Medulla oblongata (tissue), 1 donor: ENCODE results near the gene VWA5B2.

ENCODE experiments used
- DNase-seq: peaks from one replicate; pipeline ENCODE4 v3.0.0-alpha.2; 2015; ENCODE audit errors: extremely low spot score

VWA5B2 gene

DNA sequence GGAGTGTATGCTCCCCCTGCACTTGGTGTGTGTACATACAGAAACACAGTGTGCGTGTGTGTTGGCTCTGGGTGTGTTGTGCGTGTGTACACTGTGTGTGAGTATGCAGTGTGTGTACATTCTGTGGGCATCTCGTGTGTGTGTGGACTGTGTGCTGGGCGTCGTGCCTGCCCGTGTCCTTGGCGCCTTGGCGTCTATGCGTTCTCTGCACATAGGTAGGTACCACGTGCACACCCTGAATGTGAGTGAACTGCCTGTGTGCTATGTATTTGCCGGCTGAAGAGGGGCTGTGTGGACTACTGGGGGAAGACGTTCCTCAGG lies 46.0 kb downstream of the VWA5B2 start:
- no peak for DNase-seq

DNA sequence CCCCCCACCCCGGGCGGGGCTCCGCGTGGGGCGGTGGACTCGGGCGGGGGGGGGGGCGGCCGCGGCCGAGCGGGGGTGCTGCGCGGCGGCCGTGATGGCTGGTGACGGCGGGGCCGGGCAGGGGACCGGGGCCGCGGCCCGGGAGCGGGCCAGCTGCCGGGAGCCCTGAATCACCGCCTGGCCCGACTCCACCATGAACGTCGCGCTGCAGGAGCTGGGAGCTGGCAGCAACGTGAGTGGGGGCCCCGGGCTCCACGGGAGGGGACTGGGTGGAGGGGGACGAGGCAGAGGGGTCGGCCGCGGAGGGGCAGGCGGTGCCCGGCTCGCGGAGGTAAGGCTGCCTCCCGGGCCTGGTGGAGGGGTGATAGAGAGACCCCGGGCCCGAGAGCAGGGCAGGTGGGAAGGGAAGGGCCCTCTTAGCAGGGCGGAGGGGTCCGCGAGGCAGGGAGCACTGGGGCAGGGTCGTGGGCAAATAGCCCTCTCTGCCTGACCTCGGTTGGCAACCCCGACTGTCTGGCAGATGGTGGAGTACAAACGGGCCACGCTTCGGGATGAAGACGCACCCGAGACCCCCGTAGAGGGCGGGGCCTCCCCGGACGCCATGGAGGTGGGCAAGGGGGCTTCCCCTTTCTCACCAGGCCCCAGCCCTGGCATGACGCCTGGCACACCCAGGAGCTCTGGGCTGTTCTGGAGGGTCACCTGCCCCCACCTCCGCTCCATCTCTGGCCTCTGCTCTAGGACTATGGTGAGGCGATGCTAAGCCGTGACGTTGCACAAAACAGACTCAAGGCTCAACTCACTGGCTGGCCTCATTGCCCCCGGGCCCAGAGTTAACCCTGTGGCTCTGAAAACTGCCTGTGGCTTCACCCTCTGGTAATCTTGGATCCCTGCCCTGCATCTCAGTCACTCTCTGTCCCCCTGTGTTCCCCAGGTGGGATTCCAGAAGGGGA lies 46.9 kb downstream of the VWA5B2 start, which contains the start of gene ECE2:
TSS of gene ECE2 (plus strand) at position 62 of the 950 bp plus-strand sequence. CDS start at position 194, 132 bp downstream.
- DNase-seq: no peak

DNA sequence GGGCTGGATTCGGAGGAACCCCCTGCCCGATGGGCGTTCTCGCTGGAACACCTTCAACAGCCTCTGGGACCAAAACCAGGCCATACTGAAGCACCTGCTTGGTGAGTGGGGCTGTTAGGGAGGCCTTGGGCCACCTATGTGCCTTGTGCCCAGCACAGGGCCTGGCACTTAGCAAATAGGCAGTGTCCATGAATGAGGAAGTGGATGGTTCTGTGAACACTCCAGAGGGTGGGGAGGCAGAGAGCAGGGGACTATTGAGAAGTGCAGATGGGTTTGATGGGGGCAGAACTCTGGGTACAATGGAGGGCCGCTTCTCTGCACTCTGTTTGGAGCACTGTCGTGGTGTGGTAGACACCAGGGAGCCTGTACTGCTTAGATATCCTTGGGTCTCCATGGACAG lies 48.0 kb downstream of the VWA5B2 start:
- no peak for DNase-seq

DNA sequence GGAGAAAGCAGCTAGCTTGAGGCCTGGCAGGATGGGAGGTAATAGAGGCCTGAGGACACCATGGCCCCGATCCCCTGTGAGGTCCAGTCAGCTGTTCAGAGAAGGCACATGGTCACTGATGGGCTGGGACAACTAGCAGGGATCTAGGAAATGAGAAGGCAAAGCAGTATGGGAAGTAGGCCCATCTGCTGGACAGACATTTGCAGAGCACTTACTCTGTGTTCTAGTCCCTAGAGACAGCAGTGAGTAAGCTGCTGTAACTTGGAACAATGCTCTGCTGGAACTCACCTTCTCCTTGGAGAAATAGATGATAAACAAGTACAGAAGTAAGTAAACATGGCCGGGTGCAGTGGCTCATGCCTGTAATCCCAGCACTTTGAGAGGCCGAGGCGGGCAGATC lies 53.6 kb downstream of the VWA5B2 start:
- no peak for DNase-seq

DNA sequence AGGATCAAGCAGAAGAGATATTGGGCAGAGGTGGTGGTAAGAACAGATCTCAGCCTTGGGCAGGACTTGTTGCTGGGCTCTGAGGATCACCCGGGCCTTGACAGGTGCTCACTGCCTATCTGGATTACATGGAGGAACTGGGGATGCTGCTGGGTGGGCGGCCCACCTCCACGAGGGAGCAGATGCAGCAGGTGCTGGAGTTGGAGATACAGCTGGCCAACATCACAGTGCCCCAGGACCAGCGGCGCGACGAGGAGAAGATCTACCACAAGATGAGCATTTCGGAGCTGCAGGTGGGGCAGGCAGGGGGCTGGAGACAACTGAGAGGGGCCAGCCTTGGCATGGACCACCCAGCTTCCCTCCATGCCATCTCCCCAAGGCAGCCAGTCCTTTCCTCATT lies 54.3 kb downstream of the VWA5B2 start:
- DNase-seq: no peak

DNA sequence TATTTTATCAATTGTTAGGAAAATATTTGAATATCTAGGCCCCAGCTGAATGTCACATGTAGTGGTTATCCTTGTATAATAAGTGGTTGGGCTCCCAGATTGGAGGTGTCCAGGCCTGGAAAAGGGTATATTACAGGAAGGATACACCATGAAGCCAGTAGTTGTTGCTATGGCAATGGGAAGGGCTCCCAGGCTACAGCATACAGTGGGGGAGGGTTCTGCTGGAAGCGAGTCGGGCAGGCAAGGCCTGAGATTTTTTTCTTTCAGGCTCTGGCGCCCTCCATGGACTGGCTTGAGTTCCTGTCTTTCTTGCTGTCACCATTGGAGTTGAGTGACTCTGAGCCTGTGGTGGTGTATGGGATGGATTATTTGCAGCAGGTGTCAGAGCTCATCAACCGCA lies 55.3 kb downstream of the VWA5B2 start:
- DNase-seq: peak; percentile 78

DNA sequence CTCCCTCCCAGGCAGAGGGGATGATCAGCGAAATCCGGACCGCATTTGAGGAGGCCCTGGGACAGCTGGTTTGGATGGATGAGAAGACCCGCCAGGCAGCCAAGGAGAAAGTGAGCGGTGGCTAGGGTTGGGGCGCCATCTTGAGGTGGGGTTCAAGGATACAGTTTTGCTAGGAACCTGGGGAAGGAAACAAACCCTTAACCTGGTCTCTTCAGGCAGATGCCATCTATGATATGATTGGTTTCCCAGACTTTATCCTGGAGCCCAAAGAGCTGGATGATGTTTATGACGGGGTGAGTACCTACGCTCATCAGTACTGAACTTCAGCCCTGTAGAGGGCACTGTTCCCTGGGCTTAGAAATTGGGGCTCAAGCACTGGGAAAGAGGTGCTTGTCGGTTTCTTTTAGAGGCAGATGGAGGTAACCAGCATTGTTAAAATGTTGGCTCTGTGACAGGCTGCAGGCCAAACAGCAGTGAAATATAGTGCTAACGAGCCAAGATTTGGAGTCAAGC lies 60.1 kb downstream of the VWA5B2 start:
- peak; percentile 40 for DNase-seq

DNA sequence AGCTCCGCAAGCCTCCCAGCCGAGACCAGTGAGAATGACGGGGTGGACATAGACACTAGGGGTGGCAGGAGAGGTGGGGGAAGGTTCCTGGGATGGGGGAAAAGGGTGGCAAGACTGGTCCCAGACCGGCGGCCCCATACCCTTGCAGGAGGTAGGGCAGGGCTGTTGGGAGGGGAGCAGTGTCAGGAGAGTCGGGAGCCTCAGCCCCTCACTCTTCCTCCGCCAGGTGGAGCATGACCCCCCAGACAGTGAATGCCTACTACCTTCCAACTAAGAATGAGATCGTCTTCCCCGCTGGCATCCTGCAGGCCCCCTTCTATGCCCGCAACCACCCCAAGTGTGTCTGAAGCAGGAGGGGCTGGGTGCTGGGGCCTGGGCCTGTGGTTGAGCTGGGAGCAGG lies 60.9 kb downstream of the VWA5B2 start:
- no peak for DNase-seq

DNA sequence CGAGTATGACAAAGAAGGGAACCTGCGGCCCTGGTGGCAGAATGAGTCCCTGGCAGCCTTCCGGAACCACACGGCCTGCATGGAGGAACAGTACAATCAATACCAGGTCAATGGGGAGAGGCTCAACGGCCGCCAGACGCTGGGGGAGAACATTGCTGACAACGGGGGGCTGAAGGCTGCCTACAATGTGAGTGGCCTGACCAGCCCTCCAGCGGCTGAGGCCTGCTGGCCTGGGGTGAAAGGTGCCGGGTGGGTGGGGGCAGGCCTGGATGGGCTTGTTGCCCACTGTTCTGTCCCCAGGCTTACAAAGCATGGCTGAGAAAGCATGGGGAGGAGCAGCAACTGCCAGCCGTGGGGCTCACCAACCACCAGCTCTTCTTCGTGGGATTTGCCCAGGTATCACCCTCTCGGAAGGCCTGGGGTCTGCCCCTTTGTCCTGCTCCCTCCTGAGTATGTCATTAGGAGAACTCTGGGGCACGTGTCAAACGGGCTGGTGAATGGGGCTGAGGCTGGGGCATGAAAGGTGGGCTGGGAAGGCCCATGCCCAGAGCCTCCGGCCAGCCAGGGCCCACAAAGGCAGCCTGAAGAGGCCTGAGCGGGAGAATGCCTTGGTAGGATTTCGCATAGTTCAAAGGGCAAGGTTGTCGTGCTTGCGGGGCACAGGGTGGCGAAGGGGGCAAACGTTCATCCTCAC lies 61.8 kb downstream of the VWA5B2 start:
- no peak for DNase-seq
